LNCAP (cell line): Measurements from ENCODE around the gene BEGAIN.

Source experiments
- TF ChIP-seq, protein P1 (sequence below): fragments of 450-650 bp; IDR thresholded peaks from 2 replicates; pipeline ENCODE4 v1.5.1; 2017; ENCODE audit warnings: mild to moderate bottlenecking

BEGAIN gene

DNA sequence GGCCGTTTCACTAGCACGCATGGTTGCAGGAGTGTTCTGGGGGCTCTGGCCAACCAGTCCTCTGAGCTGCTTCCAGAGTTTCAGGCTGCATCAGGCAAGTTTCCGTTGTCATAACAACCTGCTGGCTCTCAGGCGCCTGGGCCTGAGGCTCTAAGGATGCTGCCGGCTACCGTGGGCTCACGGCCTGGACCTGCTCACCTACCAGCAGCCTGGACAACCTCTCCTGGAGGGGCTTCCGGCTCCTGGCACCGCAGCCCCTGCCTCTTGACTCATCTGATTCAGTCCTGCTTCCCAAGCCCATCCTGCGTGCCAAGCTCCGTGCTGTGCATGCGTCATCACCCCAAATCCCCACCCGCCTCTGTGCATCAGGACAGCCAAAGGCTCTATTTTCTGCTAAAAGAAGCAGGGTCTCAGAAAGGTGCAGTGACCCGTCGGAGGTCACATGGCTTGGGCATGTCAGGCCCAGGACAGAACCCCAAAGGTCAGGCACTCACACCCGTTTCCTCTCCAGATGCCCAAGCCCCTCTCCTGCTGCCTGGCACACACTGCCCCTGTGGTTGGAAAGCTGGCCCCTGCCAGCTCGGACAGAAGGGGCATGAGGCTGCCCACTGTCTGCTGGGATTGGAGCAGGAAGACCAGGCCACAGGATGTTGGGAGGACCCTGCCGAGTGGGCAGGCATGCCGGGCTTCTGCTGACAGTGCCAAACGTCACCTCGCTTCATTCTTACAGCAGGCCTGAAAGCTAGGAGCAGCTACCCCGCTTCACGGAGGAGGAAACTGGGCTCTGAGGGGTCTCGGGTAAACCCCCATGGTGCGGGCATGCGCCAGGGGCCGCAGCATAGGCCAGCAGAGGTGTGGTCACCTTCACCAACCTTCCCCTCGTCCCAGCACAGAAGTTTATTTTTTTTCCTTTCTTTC is 5.7 kb downstream of the BEGAIN start:
- TF ChIP-seq, protein P1, sequence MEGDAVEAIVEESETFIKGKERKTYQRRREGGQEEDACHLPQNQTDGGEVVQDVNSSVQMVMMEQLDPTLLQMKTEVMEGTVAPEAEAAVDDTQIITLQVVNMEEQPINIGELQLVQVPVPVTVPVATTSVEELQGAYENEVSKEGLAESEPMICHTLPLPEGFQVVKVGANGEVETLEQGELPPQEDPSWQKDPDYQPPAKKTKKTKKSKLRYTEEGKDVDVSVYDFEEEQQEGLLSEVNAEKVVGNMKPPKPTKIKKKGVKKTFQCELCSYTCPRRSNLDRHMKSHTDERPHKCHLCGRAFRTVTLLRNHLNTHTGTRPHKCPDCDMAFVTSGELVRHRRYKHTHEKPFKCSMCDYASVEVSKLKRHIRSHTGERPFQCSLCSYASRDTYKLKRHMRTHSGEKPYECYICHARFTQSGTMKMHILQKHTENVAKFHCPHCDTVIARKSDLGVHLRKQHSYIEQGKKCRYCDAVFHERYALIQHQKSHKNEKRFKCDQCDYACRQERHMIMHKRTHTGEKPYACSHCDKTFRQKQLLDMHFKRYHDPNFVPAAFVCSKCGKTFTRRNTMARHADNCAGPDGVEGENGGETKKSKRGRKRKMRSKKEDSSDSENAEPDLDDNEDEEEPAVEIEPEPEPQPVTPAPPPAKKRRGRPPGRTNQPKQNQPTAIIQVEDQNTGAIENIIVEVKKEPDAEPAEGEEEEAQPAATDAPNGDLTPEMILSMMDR = no peak

- TF ChIP-seq, protein P1 = no peak
Observed at GRCh38 chr14:100580316-100581227, 6.6 kb downstream of the BEGAIN start.

GRCh38 chr14:100578552-100578951 is 8.7 kb downstream of the BEGAIN start:
- TF ChIP-seq, protein P1 = no peak

DNA sequence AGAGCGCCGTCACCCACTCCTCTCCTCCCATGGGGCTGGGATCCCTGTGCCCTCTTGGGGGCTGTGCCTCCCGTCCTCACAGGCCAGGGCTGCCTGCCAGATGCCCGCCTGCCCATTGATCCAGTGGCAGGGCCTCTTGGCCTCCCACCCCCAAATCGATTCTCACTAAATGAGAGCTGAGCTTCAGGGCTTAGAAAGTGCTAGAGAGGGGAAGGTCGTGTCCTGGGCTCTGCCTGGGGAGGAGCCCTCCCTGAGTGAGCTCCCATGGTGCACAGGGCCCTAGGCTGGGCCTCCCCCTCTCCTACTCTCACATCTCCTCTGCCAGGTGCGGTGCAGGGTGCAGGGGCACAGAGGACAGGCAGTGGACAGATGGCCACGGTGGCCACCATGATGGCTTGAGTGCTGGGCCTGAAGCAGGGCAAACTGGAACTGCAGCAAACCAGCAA is 9.2 kb downstream of the BEGAIN start:
- TF ChIP-seq, protein P1 = no peak

DNA sequence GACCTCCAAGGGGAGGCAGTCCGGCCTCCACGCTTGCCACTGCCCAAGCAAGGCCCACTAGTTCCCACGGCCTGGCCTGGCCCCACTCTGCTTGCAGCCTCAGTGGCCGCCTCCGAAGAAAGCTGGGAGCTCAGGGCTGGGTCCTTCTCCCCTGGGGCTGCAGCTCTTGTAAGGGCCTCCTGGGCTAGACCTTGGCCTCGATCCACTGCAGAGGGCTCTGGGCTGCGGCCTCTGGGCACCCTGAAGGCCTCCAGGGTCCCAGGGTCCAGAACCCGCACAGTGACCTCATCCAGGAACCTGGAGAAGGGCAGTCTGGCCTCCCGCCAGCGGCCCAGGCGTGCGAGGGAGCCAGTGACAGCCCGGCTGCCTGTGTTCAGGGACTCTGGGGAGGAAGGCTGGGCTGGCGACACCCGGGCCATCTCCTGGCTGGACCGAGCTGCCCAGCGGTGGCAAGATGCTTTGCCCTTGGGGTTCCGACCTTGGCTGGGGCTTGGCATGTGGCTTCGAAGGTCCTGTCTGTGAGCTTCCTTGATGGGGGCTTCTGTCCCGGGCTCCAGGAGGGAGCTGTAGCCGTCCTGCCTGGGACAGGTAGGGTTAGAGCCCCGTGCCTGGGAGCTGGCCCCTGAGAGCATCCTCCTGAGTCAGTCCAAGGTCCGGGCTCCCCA is 9.8 kb downstream of the BEGAIN start:
- TF ChIP-seq, protein P1 = no peak

DNA sequence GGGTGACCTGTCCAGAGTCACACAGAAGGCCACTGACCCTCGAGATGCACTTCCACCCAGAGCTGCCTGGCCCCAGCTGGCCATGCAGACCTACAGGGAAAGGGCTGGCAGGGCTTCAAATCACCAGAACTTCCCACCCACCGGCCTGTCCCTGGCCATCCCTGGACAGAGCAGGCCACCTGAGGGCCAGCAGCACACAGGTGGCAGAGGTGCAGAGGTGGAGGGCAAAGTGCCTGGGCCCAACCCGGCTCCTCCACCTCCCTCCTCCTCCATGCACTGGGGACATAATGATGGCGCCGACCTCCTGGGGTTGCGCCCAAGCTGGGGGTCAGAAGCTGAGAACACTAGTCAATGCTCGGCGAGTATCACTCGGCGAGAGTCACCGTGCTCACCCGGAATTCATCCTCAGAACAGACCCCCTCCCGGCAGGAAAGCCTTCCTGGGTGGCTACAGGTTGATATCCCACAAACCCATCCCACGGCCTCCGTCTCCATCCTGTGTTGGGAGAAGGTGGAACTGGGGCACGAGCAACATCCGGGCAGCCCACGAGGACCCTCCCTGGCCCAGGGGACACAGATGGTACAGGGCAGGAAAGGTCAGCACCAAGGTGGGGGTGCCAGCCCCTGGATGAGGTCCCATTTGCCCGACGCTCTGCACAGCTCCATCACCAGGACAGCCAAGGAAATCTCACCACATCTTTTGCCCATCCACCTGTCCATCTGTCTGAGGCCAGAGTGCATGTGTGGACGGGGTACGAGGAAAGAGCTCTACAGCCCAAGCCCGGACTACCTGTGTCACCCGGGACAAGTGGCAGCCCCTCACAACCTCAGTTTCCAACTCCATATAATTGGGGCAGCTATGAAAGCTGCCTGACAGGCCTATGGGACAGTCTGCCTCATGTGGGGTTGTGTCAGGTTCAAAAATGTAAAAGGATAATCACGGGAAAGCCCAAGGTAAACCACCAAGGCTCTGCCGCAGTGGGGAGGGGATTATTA is 10.8 kb downstream of the BEGAIN start:
- TF ChIP-seq, protein P1 = no peak
